EL (cell line): ENCODE data around the gene RNF169.

Source experiments
- DNase-seq: peaks from one replicate; pipeline ENCODE4 v3.0.0-alpha.2; 2016

RNF169 gene

GRCh38 chr11:74826901-74827300 is 78.3 kb downstream of the RNF169 start:
- DNase-seq: no peak

DNA sequence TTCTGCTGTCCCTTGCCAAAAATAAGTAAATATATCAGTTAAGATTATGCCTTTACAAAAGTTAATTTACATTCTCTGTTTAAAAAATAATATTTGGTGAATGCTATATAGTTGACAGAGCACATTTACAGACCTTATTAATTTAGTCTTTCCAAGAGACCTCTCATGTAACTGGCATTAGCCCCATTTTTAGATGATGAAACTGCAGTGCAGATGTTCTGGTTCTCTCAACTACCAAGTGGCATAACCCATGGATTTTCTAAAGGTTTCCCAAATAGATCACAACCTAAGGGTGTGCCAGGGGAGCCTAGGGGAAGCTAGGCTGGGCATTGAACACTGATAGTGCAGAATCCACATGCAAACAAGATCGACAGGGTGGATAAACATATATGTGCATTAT is 88.5 kb downstream of the RNF169 start:
- DNase-seq: no peak

- no peak for DNase-seq
Observed at GRCh38 chr11:74838188-74838587, 89.5 kb downstream of the RNF169 start.

- no peak for DNase-seq
Observed at GRCh38 chr11:74839446-74839845, 90.8 kb downstream of the RNF169 start.

DNA sequence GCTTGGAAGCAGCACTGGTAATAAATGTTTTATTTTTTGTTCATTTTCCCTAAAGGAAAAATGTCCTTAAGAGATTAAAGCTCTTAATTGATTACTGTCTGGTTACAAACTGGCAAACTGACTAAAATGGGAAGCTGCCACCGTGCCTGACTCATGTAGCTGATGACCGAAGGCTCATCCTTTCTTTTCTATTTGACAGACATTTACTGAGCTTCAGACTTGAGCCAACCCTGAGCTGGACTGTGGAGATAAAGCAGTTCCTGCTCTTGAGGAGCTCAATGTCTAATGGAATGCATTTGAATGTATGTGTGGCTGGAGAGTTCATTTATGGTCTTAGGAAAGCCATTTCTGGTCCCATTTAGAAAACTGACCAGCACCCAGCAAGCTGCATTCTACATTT is 91.3 kb downstream of the RNF169 start:
- DNase-seq: no peak

GRCh38 chr11:74840486-74840885 is 91.8 kb downstream of the RNF169 start:
- no peak for DNase-seq

GRCh38 chr11:74842967-74843366 is 94.3 kb downstream of the RNF169 start:
- DNase-seq: no peak

- DNase-seq: no peak
Observed at GRCh38 chr11:74844072-74844471, 95.4 kb downstream of the RNF169 start.

GRCh38 chr11:74844865-74845264 is 96.2 kb downstream of the RNF169 start:
- no peak for DNase-seq

- DNase-seq: no peak
Observed at GRCh38 chr11:74845978-74846517, 97.4 kb downstream of the RNF169 start.

DNA sequence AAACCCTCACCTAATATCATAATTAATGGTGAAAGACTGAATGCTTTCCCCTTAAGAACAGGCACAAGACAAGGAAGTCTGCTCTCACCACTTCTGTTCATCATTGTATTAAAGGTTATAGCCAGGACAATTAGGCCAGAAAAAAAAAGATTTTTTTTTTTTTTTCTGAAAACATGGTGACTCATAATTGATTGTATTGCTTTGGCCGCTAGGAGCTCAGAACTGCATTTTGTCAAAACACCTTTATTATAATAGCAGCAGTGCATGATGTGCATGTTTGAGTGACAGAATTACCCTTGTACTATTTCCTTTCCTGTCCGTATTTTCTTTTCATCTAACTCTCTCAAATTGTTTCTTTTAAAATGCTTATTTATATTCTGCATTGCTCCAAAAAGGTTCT is 98.1 kb downstream of the RNF169 start:
- no peak for DNase-seq

- no peak for DNase-seq
Observed at GRCh38 chr11:74847395-74847794, 98.7 kb downstream of the RNF169 start.

DNA sequence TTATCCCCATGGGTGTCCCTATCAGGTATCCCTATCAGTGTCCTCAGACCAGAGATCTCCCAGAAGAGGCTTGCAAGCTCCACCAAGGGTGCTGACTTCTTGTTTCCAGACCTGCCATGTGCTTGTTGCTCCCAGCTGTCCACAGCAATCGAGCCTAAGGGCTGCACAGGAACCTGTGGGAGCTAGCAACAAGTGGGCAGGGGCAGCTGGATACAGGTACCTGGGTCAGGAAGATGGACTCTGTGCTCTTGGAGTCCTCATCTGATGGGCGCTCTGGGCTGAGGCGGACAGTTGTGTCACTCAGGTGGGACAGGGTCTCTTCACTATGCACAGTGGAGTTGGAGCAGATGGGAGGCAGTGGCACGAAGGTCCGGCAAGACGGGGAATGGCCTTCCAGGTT is 99.2 kb downstream of the RNF169 start:
- no peak for DNase-seq

DNA sequence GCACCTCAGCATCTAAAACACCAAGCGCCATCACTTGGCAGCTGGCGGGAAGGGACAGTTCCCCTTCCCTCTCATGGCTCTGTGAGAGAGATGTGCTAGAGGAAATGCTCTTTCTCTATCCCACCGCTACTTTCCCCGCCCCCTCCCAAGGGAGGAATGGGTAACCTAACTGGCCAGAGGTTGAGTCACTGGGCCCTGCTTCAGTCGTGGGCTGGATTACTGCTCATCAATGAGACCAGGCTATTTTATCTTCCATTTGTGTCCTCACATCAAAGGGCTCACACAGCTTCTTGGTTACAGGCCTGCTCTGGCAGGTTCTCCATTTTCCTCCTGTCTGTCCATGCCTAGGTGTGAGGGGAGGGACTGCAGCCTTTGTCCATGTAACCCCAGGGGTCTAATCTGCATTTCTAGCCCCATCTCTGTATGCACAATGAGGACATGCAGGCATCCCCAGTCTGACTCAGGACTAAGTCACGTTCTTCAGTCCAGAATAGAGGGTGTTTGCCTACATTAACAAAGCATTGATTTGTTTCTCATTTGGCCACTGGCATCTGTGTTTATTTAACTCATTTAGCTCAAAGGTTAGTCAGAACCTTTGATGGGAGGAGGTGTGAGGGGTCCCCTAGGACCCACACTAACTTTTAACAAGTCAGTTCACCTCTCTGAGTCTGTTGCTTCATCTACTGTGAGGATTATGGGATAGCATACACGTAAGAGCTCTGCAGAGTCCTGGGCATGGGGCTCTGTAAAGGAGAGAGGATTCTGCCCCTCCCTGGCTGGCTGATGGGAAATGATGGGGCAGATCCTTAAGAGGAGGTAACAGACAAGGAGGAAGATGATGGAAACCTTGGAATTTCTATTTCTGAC is 101.1 kb downstream of the RNF169 start:
- DNase-seq: peak; percentile 88

GRCh38 chr11:74853223-74853622 is 104.6 kb downstream of the RNF169 start:
- no peak for DNase-seq

- DNase-seq: no peak
Observed at GRCh38 chr11:74860743-74861142, 112.1 kb downstream of the RNF169 start.

DNA sequence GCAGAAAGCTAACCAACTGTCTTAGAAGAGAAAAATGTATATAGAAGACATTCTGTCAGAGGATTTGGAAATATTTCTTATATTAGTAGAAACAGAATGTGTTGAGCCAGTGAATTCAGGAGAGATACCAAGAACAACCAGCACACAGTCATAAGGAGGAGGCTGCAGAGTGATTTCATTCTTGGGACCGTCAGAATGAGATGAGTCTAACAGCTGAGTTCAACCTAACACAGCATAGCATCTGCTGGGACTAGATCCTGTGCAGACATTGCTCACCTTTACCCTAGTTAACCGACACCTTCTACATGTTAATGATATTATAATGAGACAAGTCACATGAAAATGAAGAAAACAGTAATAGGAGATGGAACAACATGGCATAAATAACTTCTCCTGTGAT is 114.8 kb downstream of the RNF169 start:
- DNase-seq: no peak

- no peak for DNase-seq
Observed at GRCh38 chr11:74866557-74866956, 117.9 kb downstream of the RNF169 start.

GRCh38 chr11:74870485-74870884 is 121.8 kb downstream of the RNF169 start:
- DNase-seq: peak; percentile 69

DNA sequence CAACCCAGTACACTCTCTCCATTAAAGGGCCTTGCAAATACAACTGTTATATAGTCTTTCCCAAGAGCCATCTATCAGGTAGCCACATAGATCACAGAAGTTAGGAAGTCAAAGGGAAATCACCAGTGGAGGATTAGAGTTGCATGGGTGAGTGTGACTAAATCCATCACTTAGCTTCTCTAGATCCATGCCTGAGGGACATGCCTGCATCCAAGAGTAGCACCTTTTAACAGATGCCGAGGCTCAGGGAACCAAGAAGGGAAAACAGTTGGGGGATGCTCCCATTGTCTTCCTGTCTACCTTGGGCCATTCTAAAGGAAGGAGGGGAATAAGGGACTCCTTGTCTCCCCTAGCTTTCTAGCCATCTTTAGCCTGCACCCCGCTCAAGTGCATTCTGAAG is 122.4 kb downstream of the RNF169 start:
- no peak for DNase-seq

DNA sequence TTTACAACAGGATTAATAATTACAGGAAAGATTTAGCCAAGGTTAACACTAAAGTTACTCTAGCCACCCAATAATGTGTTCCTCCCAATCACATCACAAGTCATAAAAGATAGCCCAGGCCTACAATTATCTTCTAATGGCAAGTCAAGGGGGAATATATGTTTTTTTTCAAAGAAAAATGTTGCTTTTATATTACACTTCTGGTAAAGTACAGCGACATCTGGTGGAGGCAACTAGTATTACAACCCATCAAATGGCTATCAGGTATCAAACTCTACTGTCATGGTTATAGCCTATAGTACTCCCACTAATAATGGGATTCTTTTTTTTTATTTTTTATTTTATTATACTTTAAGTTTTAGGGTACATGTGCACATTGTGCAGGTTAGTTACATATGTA is 128.5 kb downstream of the RNF169 start:
- no peak for DNase-seq
